GM21528 (cell line): ENCODE data around the gene SIGLEC15.
"Not testable (repeated sequence)": the region's sequence is repeated elsewhere in the genome, so short reads cannot be mapped to it uniquely, and the experiment has no call there.

Source experiments
- ATAC-seq: cut with Tn5 transposase; IDR thresholded peaks from one replicate; pipeline ENCODE4 v1.9.1; 2021; ENCODE audit warnings: mild to moderate bottlenecking, moderate library complexity; ENCODE audit not compliant: unreplicated experiment, low FRiP score

SIGLEC15 gene

GRCh38 chr18:45841765-45842442 lies 16.4 kb downstream of the SIGLEC15 start:
- ATAC-seq: no peak

GRCh38 chr18:45843019-45843418 lies 17.5 kb downstream of the SIGLEC15 start:
- ATAC-seq: no peak

- ATAC-seq: no peak
Measured at GRCh38 chr18:45844938-45845337, 19.5 kb downstream of the SIGLEC15 start.

- ATAC-seq: no peak
Measured at GRCh38 chr18:45845410-45845809, 19.9 kb downstream of the SIGLEC15 start.

- ATAC-seq: no peak
Measured at GRCh38 chr18:45847119-45847518, 21.6 kb downstream of the SIGLEC15 start.

- not testable (repeated sequence) for ATAC-seq
Measured at GRCh38 chr18:45848643-45849042, 23.2 kb downstream of the SIGLEC15 start.

GRCh38 chr18:45849529-45849928 lies 24.1 kb downstream of the SIGLEC15 start:
- no peak for ATAC-seq

- ATAC-seq: no peak
Measured at GRCh38 chr18:45850021-45850420, 24.5 kb downstream of the SIGLEC15 start.

- ATAC-seq: no peak
Measured at GRCh38 chr18:45851161-45851925, 25.9 kb downstream of the SIGLEC15 start.

- ATAC-seq: no peak
Measured at GRCh38 chr18:45852631-45853030, 27.2 kb downstream of the SIGLEC15 start.

- no peak for ATAC-seq
Measured at GRCh38 chr18:45854036-45854586, 28.6 kb downstream of the SIGLEC15 start.

- ATAC-seq: no peak
Measured at GRCh38 chr18:45856531-45856930, 31.1 kb downstream of the SIGLEC15 start.

GRCh38 chr18:45859334-45859733 lies 33.9 kb downstream of the SIGLEC15 start:
- no peak for ATAC-seq

- ATAC-seq: no peak
Measured at GRCh38 chr18:45860492-45860891, 35.0 kb downstream of the SIGLEC15 start.

- ATAC-seq: no peak
Measured at GRCh38 chr18:45860971-45861370, 35.5 kb downstream of the SIGLEC15 start.

GRCh38 chr18:45861926-45862325 lies 36.5 kb downstream of the SIGLEC15 start:
- no peak for ATAC-seq

GRCh38 chr18:45863469-45863868 lies 38.0 kb downstream of the SIGLEC15 start:
- no peak for ATAC-seq

- ATAC-seq: no peak
Measured at GRCh38 chr18:45864081-45864480, 38.6 kb downstream of the SIGLEC15 start.

GRCh38 chr18:45865466-45865865 lies 40.0 kb downstream of the SIGLEC15 start:
- no peak for ATAC-seq

GRCh38 chr18:45870419-45870818 lies 44.9 kb downstream of the SIGLEC15 start:
- ATAC-seq: no peak

- ATAC-seq: no peak
Measured at GRCh38 chr18:45871431-45872084, 46.1 kb downstream of the SIGLEC15 start.
